Small intestine (tissue), 4 donors: ENCODE data around the gene WASHC2A. TPM values are rescaled to one million over a fixed set of nuclear protein-coding genes. Genes with fewer than 3 reads are reported as not detected.

Experiments used
- polyA plus RNA-seq, 4 donors: library from polyadenylated mRNA; stranded (reverse) in 3 of 4; unstranded in 1 of 4; fragments of 200-250 nt in 3 of 4; fragments of 120-200 nt in 1 of 4; gene quantifications; one replicate each; pipeline versions ENCODE4 v1.2.1 to v1.2.3, GENCODE V29; 2013
- donor health status: healthy with polysubstance abuse.
- donor health status: Bipolar disorder and iron deficiency.
- donor health status: healthy.

The WASHC2A gene
- polyA plus RNA-seq, 4 donors = 15.1 to 64.6 (median 20.3) TPM

Other genes with a start within 250 kb of the WASHC2A start
- gene PARG, start 125.9 kb upstream of the WASHC2A start, polyA plus RNA-seq = 10 to 100 TPM in 3 of 4 donors, 1 to 10 TPM in 1; 7.8 to 22.7 (median 11.7) TPM
- 10 to 100 TPM in 1 of 4 donors, 1 to 10 TPM in 3; 3.4 to 12.7 (median 7.6) TPM for gene TIMM23B, start 125.9 kb upstream of the WASHC2A start, polyA plus RNA-seq
- 10 to 100 TPM in 3 of 4 donors, 1 to 10 TPM in 1; 8.7 to 34.4 (median 17.4) TPM for gene AGAP6, start 79.5 kb upstream of the WASHC2A start, polyA plus RNA-seq
- 10 to 100 TPM in 2 of 4 donors, 1 to 10 TPM in 2; 3.8 to 32.2 (median 14.1) TPM for gene ASAH2, start 183.6 kb downstream of the WASHC2A start, polyA plus RNA-seq